Kidney (tissue), 14 donors: ENCODE data around the gene MED27. TPM values are rescaled to one million over a fixed set of nuclear protein-coding genes. Genes with fewer than 3 reads are reported as not detected.

Source experiments
- DNase-seq, 5 donors: peaks; one replicate each; pipeline ENCODE4 v3.0.0-alpha.2; 2013 to 2020
- FAIRE-seq: peaks from 2 replicates; lab custom pipeline; 2012; peaks lifted over from hg19 to GRCh38; lab: Jason Lieb, UNC
- H3K27ac ChIP-seq, 2 donors: one replicate each; pipeline ENCODE4 v1.7.0; 2013; ENCODE audit warnings: low read depth in 2 of 2, low read length in 2 of 2, inconsistent platforms in 1 of 2
- H3K27me3 ChIP-seq: one replicate; pipeline ENCODE4 v1.7.1; 2013; ENCODE audit warnings: low read length, inconsistent platforms; ENCODE audit not compliant: control insufficient read depth, insufficient read depth
- H3K36me3 ChIP-seq, 3 donors: one replicate each; pipeline versions ENCODE4 v1.7.0 to v1.7.1; 2013; ENCODE audit warnings: low read length in 3 of 3, control low read depth in 1 of 3, inconsistent platforms in 1 of 3; ENCODE audit not compliant: insufficient read depth in 3 of 3, control insufficient read depth in 2 of 3
- H3K4me1 ChIP-seq, 3 donors: one replicate each; pipeline versions ENCODE4 v1.7.0 to v1.7.1; 2013; ENCODE audit warnings: low read length in 3 of 3, inconsistent platforms in 1 of 3, low read depth in 1 of 3; ENCODE audit not compliant: control insufficient read depth in 2 of 3, insufficient read depth in 2 of 3
- H3K4me3 ChIP-seq, 3 donors: one replicate each; pipeline versions ENCODE4 v1.7.0 to v1.8.1; 2013; ENCODE audit warnings: low read length in 3 of 3, control low read depth in 1 of 3, inconsistent platforms in 1 of 3
- H3K9ac ChIP-seq, 3 donors: one replicate each; pipeline versions ENCODE4 v1.7.0 to v1.7.1; 2013; ENCODE audit warnings: low read length in 3 of 3, control low read depth in 1 of 3, inconsistent platforms in 1 of 3
- H3K9me3 ChIP-seq, 3 donors: one replicate each; pipeline versions ENCODE4 v1.7.0 to v1.7.1; 2013; ENCODE audit warnings: low read length in 3 of 3, control low read depth in 1 of 3, inconsistent platforms in 1 of 3; ENCODE audit not compliant: control insufficient read depth in 2 of 3, insufficient read depth in 1 of 3
- intact Hi-C: fragments of 100-400 bp; cut with DNase I; formaldehyde crosslinking; loops from one replicate; pipeline ENCODE4 v1.11.1; 2022
- polyA plus RNA-seq: library from polyadenylated mRNA; stranded (reverse); fragments of 350-450 nt; fragmentation: Illumina TruSeq; extraction: RNeasy Lipid Tissue Mini Kit (QIAGEN cat#74804); gene quantifications from one replicate; pipeline ENCODE4 v1.2.3, GENCODE V29; 2014; ENCODE audit warnings: low read depth, low replicate concordance; ENCODE audit not compliant: insufficient read depth
- total RNA-seq: library from RNA; stranded (reverse); fragmentation: NEBNext Ultra II Directional; extraction: Animal tissue kit (Norgen Biotek cat#: 25700); gene quantifications from one replicate; pipeline ENCODE4 v1.2.1, GENCODE V29; 2021
- TF ChIP-seq, protein P1 (sequence below): IDR thresholded peaks from 3 replicates; pipeline ENCODE4 v1.5.1; 2012; ENCODE audit warnings: mild to moderate bottlenecking, moderate library complexity, borderline replicate concordance; ENCODE audit not compliant: insufficient read depth; ENCODE audit errors: extremely low read depth
- donor health status: control.
- donor health status: control.
- donor health status: control.
- donor health status: control.
- donor health status: control.
- donor health status: DM: yes; HTN: yes; CAD: no.
- donor health status: Normal renal cell carcinoma (clear cell type).

Gene MED27
- total and polyA plus RNA-seq, 2 donors from 2014 or later, result 15.9 to 23.1 TPM

- H3K36me3 ChIP-seq, result no peaks in the 10 kb centered on the region
- TF ChIP-seq, protein P1, sequence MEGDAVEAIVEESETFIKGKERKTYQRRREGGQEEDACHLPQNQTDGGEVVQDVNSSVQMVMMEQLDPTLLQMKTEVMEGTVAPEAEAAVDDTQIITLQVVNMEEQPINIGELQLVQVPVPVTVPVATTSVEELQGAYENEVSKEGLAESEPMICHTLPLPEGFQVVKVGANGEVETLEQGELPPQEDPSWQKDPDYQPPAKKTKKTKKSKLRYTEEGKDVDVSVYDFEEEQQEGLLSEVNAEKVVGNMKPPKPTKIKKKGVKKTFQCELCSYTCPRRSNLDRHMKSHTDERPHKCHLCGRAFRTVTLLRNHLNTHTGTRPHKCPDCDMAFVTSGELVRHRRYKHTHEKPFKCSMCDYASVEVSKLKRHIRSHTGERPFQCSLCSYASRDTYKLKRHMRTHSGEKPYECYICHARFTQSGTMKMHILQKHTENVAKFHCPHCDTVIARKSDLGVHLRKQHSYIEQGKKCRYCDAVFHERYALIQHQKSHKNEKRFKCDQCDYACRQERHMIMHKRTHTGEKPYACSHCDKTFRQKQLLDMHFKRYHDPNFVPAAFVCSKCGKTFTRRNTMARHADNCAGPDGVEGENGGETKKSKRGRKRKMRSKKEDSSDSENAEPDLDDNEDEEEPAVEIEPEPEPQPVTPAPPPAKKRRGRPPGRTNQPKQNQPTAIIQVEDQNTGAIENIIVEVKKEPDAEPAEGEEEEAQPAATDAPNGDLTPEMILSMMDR, result no peak
- no peak overlapping the region for H3K27ac ChIP-seq
- H3K4me3 ChIP-seq, result no peak overlapping the region
- DNase-seq (no peak), FAIRE-seq (no peak)
- no peaks in the 10 kb centered on the region for H3K4me1 ChIP-seq
- no peaks in the 10 kb centered on the region for H3K27me3 ChIP-seq
- H3K9me3 ChIP-seq, result no peaks in the 10 kb centered on the region
- H3K9ac ChIP-seq, result no peak overlapping the region
- intact Hi-C loops, result no loop called here
These were observed 76.9 kb downstream of the MED27 start for GRCh38 chr9:132002643-132003318.

- H3K27ac ChIP-seq, result no peak overlapping the region
- H3K4me3 ChIP-seq, result no peak overlapping the region
- DNase-seq (no peak), FAIRE-seq (no peak)
- no peaks in the 10 kb centered on the region for H3K27me3 ChIP-seq
- TF ChIP-seq, protein P1, result no peak
- H3K9ac ChIP-seq, result no peak overlapping the region
- intact Hi-C loops, result no loop called here
- no peaks in the 10 kb centered on the region for H3K4me1 ChIP-seq
- H3K36me3 ChIP-seq, result no peaks in the 10 kb centered on the region
- H3K9me3 ChIP-seq, result no peaks in the 10 kb centered on the region
These were observed 78.1 kb downstream of the MED27 start for GRCh38 chr9:132001567-132001966.

DNA sequence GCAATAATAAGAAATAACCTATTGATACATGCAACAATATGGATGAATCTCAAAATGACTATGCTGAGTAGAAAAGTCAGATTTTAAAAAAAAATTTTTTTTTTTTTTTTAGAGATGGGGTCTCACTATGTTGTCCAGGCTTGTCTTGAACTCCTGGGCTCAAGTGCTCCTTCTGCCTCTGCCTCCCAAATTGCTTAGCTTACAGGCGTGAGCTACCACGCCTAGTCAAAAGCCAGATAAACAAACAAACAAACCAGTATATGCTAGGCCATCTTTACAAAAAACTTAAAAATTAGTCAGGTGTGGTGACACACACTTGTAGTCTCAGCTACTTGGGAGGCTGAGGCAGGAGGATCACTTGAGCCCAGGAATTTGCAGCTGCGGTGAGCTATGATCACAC, 79.0 kb downstream of the MED27 start:
- FAIRE-seq, result no peak
- no peak overlapping the region for H3K4me3 ChIP-seq
- DNase-seq, result no peak
- no peaks in the 10 kb centered on the region for H3K36me3 ChIP-seq
- intact Hi-C loops, result no loop called here
- no peaks in the 10 kb centered on the region for H3K9me3 ChIP-seq
- H3K27me3 ChIP-seq, result no peaks in the 10 kb centered on the region
- H3K4me1 ChIP-seq, result no peaks in the 10 kb centered on the region
- H3K9ac ChIP-seq, result no peak overlapping the region
- no peak overlapping the region for H3K27ac ChIP-seq
- TF ChIP-seq, protein P1, result no peak
